ENCODE measurements around the gene CAVIN3. TPM values are rescaled to one million over a fixed set of nuclear protein-coding genes. Genes with fewer than 3 reads are reported as not detected.

The CAVIN3 gene
- total RNA-seq, 4 donors from 2014 or later = 34.9 to 158 (median 90.9) TPM

DNA sequence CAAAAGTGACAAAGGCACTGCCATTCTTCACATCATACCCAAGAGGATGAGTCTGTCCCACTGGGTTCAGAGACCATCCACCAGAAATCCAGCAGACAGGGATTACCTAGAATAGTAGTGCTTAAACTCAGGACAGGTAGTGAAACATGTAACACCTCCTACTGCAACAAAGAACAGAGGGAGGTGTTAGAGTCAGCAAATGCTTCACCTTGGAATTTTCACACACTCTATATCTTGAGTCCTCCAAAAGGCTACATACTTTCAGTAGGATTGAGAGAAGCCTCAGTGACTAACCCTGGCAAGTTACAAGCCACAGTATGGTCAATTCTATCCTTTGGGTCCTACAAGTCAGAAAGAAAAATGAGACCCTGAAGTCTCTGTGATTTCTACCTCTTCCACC lies 6.0 kb upstream of the CAVIN3 start:
- TF ChIP-seq, protein P1, sequence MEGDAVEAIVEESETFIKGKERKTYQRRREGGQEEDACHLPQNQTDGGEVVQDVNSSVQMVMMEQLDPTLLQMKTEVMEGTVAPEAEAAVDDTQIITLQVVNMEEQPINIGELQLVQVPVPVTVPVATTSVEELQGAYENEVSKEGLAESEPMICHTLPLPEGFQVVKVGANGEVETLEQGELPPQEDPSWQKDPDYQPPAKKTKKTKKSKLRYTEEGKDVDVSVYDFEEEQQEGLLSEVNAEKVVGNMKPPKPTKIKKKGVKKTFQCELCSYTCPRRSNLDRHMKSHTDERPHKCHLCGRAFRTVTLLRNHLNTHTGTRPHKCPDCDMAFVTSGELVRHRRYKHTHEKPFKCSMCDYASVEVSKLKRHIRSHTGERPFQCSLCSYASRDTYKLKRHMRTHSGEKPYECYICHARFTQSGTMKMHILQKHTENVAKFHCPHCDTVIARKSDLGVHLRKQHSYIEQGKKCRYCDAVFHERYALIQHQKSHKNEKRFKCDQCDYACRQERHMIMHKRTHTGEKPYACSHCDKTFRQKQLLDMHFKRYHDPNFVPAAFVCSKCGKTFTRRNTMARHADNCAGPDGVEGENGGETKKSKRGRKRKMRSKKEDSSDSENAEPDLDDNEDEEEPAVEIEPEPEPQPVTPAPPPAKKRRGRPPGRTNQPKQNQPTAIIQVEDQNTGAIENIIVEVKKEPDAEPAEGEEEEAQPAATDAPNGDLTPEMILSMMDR (IDR thresholded peaks at IDR 0.05; ENCODE audit: low read depth) = no peak

DNA sequence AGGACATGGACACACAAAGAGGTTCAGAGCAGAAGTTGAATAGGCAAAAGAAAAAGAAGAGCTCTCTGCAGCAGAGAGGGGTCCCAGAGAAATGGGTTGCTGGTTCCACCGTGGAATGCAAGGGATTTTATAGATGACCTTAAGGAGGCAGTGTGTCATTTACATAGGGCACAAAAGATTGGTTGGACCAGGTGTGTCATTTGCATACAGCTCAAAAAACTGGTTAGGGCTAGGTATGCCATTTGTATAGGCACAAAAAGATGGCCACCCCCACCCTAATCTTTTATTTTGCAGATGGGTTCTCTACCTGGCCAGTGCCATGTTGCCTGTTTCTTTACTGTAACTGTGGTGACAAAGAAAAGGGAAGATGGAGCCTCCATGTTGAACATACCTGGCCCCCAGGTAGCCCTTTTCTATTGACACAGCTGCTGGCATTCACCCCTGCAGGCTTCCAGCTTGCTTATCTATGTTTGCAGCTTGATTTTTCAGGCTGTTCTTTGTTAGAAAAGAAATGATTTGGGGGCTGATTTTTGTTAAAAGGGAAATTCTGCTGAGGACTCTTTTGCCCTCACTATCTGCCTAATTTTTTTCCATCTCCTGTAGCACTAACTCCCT lies 3.1 kb upstream of the CAVIN3 start:
- TF ChIP-seq, protein P1 (IDR thresholded peaks at IDR 0.05; ENCODE audit: low read depth) = no peak

GRCh38 chr11:6321961-6322362 lies 1.7 kb upstream of the CAVIN3 start:
- TF ChIP-seq, protein P1 (IDR thresholded peaks at IDR 0.05; ENCODE audit: low read depth) = no peak

- TF ChIP-seq, protein P1 (IDR thresholded peaks at IDR 0.05; ENCODE audit: low read depth) = no peak
Measured at GRCh38 chr11:6321356-6321755, 1.1 kb upstream of the CAVIN3 start.

DNA sequence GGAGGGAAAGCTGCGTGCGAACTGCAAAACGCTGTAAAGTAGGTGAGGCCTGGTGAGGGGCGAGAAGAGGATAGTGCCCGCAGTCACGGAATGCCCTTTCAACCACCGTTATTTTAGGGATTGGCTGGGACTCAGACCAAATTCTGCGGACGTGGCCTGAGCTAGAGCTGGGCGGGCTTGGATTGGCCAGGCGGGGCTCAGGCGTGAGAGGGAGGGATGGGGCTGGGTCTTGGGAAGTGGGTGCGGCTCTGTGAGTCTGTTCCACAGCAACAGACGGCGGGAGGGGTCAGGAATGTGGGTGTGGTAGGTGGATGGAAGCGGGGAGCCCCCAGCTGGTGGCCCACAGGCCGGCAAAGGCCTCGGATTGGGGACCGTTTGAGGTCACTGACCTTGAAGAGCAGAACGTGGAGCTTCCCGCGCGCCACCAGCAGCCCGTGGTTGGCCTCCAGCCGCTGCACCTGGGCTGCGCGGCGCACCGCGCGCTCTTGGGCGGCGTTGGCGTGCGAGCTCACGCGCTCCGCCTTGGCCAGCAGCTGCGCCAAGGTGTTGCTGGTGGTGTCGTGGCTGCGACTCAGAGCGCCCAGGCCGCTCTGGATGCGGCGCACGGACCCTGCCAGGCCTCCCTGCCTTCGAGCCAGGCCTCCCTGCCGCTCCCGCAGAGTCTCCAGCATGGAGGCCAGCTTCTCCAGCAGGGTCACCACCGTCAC lies 444 bp downstream of the CAVIN3 start:
- TF ChIP-seq, protein P1 (IDR thresholded peaks at IDR 0.05; ENCODE audit: low read depth) = no peak

GRCh38 chr11:6319001-6319703 lies 1.1 kb downstream of the CAVIN3 start:
- TF ChIP-seq, protein P1 (IDR thresholded peaks at IDR 0.05; ENCODE audit: low read depth) = no peak

DNA sequence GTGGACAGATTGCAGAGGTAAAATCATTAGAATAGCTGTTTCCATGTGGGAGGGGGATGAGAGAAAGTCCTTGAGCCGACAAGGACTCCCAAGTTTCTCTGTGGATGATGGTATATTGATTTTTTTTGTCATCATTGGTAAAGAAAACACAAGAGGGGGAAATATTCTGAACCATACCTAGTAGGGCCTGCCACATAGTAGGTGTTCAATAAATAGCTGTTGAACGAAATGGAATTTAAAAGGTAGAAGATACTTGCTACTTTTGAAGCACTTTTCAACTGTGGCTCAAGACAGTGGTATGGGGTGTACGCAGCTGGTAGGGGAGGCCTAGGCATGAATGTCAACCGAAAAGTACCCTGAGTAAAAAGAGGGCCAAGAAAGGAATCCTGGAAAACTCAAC lies 2.1 kb downstream of the CAVIN3 start:
- TF ChIP-seq, protein P1 (IDR thresholded peaks at IDR 0.05; ENCODE audit: low read depth) = no peak
